Stimulated activated CD4-positive, alpha-beta T cell treated with anti-CD3 and anti-CD28 coated beads, Interleukin-4, amount 100 ng/mL, for 24 hours (primary cell): ENCODE data around the gene SDCCAG8.

Experiments
- DNase-seq: peaks from one replicate; pipeline ENCODE4 v3.0.0-alpha.2; 2020

The SDCCAG8 gene

GRCh38 chr1:243510928-243511327 is 255.1 kb downstream of the SDCCAG8 start:
- DNase-seq: no peak

- DNase-seq: no peak
These were observed 258.1 kb downstream of the SDCCAG8 start for GRCh38 chr1:243513726-243514491.

- no peak for DNase-seq
These were observed 259.1 kb downstream of the SDCCAG8 start for GRCh38 chr1:243514927-243515326.

- no peak for DNase-seq
These were observed 265.0 kb downstream of the SDCCAG8 start for GRCh38 chr1:243520831-243521230.

GRCh38 chr1:243523766-243524165 is 267.9 kb downstream of the SDCCAG8 start:
- no peak for DNase-seq

GRCh38 chr1:243525085-243525487 is 269.2 kb downstream of the SDCCAG8 start:
- no peak for DNase-seq

GRCh38 chr1:243526180-243526579 is 270.3 kb downstream of the SDCCAG8 start:
- DNase-seq: no peak

GRCh38 chr1:243528459-243529121 is 272.7 kb downstream of the SDCCAG8 start:
- DNase-seq: no peak

- no peak for DNase-seq
These were observed 273.7 kb downstream of the SDCCAG8 start for GRCh38 chr1:243529512-243529911.

GRCh38 chr1:243535014-243535413 is 279.2 kb downstream of the SDCCAG8 start:
- DNase-seq: no peak

- no peak for DNase-seq
These were observed 283.8 kb downstream of the SDCCAG8 start for GRCh38 chr1:243539636-243540035.

- no peak for DNase-seq
These were observed 287.0 kb downstream of the SDCCAG8 start for GRCh38 chr1:243542739-243543415.

GRCh38 chr1:243543501-243543900 is 287.7 kb downstream of the SDCCAG8 start:
- no peak for DNase-seq

- no peak for DNase-seq
These were observed 290.6 kb downstream of the SDCCAG8 start for GRCh38 chr1:243546457-243546856.

- DNase-seq: no peak
These were observed 292.1 kb downstream of the SDCCAG8 start for GRCh38 chr1:243547891-243548290.

GRCh38 chr1:243548516-243548915 is 292.7 kb downstream of the SDCCAG8 start:
- no peak for DNase-seq

- DNase-seq: no peak
These were observed 293.3 kb downstream of the SDCCAG8 start for GRCh38 chr1:243549108-243549507.
